ENCODE data around the gene SLC26A3. TPM values are rescaled to one million over a fixed set of nuclear protein-coding genes. Genes with fewer than 3 reads are reported as not detected.

SLC26A3 gene
- total and polyA plus RNA-seq, 12 donors = 0.03 to 0.50 (median 0.43) TPM; not detected in 8

DNA sequence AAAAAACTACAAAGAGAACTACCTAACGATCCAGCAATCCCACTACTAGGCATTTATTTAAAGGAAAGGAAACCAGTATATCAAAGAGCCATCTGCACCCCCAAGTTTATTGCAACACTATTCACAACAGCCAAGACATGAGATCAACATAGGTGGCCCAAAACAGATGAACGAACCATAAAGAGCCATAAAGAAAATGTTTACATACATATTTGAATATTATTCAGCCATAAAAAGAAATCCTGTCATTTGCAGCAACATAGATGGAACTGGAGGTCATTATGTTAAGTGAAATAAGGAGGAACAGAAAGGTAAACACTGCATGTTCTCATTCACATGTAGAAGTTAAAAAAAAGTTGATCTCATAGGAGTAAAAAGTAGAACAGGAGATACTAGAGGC lies 15.6 kb upstream of the SLC26A3 start:
- H3K4me3 ChIP-seq = no peak overlapping the region
- no peaks in the 10 kb centered on the region for H3K36me3 ChIP-seq (replicated peaks in 1 of 2)
- WGBS, 4 donors = 52 to 68% (median 63%) methylated on average over 2 of the region's 2 CpGs
- peaks cover 6% of the 10 kb centered on the region for H3K27me3 ChIP-seq
- H3K9me3 ChIP-seq (replicated peaks in 1 of 3) = no peaks in the 10 kb centered on the region
- no peak overlapping the region for H3K27ac ChIP-seq
- H3K4me1 ChIP-seq (replicated peaks in 1 of 2) = no peaks in the 10 kb centered on the region
- intact Hi-C loops (cut with DNase I) = no loop called here
- TF ChIP-seq, protein P1, sequence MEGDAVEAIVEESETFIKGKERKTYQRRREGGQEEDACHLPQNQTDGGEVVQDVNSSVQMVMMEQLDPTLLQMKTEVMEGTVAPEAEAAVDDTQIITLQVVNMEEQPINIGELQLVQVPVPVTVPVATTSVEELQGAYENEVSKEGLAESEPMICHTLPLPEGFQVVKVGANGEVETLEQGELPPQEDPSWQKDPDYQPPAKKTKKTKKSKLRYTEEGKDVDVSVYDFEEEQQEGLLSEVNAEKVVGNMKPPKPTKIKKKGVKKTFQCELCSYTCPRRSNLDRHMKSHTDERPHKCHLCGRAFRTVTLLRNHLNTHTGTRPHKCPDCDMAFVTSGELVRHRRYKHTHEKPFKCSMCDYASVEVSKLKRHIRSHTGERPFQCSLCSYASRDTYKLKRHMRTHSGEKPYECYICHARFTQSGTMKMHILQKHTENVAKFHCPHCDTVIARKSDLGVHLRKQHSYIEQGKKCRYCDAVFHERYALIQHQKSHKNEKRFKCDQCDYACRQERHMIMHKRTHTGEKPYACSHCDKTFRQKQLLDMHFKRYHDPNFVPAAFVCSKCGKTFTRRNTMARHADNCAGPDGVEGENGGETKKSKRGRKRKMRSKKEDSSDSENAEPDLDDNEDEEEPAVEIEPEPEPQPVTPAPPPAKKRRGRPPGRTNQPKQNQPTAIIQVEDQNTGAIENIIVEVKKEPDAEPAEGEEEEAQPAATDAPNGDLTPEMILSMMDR (IDR thresholded peaks at IDR 0.05) = no peak
- no peak for TF ChIP-seq POLR2A (IDR thresholded peaks at IDR 0.05)
- no peak for DNase-seq

DNA sequence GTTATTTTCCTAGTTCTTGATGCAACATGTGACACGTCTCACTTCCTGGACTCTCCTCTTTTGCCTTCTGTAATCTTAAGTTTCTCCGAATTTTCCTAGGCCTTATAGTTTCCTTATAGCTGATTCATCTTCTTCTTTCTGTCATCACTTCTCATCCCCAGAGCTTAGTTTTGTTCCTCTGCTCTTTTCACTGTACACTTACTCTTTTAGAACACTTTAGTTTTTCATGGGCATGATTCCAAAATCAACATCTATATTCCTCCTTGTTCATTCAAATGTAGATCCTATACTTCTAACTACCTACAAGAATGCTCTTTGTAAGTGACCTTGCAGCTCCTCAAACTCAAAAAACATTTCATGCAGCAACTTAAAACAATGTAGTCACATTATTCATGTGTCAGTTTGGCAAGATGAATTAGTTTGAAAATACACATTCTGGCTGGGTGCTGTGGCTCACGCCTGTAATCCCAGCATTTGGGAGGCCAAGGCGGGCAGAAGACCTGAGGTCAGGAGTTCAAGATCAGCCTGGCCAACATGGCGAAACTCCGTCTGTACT lies 13.1 kb upstream of the SLC26A3 start:
- 62 to 75% (median 68%) methylated on average over 6 of the region's 6 CpGs for WGBS, 4 donors

DNA sequence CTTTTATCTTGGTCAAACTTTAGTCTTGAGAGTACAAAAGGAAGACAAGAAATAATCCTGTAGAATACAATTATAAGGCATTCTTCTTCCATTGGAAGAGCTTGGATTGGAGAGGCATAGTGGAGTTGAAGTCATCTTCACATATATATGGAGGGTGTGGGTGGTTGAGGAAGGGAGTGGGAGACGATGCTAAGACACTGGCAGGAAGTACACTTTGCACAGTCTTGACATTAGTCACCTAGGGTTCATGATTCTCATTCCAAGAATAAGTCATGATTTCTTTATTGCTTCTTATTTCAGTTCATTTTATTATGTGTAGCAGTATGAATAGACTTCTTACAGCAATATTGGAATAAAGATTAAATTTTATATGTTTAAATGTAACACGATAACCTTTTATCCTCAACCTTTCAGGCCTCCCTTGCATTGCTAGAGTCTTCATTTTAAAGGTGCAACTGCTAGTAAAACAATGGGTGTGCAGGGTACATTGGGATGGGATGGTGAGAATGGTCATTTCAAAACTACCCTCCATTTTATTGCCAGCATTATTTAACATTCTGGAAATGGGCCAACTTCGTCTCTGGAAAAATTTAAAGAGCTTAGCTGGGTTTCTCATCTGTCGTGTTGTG lies 12.3 kb upstream of the SLC26A3 start:
- Histone ChIP-seq H3K4me3 (no peak overlapping the region), H3K27me3 (peaks cover 6% of the 10 kb centered on the region), H3K36me3 (replicated peaks in 1 of 2) (no peaks in the 10 kb centered on the region), H3K9me3 (replicated peaks in 1 of 3) (peaks cover 0 to 7% (median 0%) of the 10 kb centered on the region in 3 donors), H3K27ac (no peak overlapping the region), H3K4me1 (replicated peaks in 1 of 2) (no peaks in the 10 kb centered on the region)
- WGBS, 4 donors = 62 to 71% (median 66%) methylated on average over 4 of the region's 4 CpGs
- DNase-seq = no peak
- intact Hi-C loops (cut with DNase I) = no loop called here
- TF ChIP-seq POLR2A (IDR thresholded peaks at IDR 0.05) = no peak
- TF ChIP-seq, protein P1 (IDR thresholded peaks at IDR 0.05) = no peak

More for the DNA sequence above, 13.1 kb upstream of the SLC26A3 start:
- no peak for DNase-seq
- no peak for TF ChIP-seq POLR2A (IDR thresholded peaks at IDR 0.05)
- TF ChIP-seq, protein P1 (IDR thresholded peaks at IDR 0.05) = no peak
- Histone ChIP-seq H3K4me3 (no peak overlapping the region), H3K27ac (no peak overlapping the region), H3K27me3 (peaks cover 6% of the 10 kb centered on the region), H3K4me1 (replicated peaks in 1 of 2) (no peaks in the 10 kb centered on the region), H3K36me3 (replicated peaks in 1 of 2) (no peaks in the 10 kb centered on the region), H3K9me3 (replicated peaks in 1 of 3) (peaks cover 0 to 7% (median 0%) of the 10 kb centered on the region in 3 donors)
- intact Hi-C loops (cut with DNase I) = no loop called here

DNA sequence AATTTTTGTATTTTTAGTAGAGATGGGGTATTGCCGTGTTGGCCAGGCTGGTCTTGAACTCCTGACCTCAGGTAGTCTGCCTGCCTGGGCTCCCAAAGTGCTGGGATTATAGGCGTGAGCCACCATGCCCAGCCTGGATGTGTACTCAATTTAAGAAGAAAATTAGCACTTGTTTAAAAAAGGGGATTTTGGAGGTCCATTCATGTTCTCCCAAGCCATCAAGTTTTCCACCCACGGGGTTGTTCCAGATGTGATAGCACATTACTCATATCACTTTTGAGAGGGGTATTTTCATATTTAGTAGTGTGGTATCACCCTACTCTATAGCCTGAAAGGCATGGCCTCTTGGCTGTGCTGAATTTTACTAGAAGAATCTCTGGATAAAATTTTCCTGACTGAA lies 10.5 kb upstream of the SLC26A3 start:
- no peak overlapping the region for H3K27ac ChIP-seq

More for the DNA sequence above, 10.5 kb upstream of the SLC26A3 start:
- no peaks in the 10 kb centered on the region for H3K27me3 ChIP-seq
- DNase-seq = no peak
- H3K4me3 ChIP-seq = no peak overlapping the region
- H3K4me1 ChIP-seq (replicated peaks in 1 of 2) = no peaks in the 10 kb centered on the region
- no peaks in the 10 kb centered on the region for H3K36me3 ChIP-seq (replicated peaks in 1 of 2)
- 54 to 84% (median 71%) methylated on average over 3 of the region's 3 CpGs for WGBS, 4 donors
- H3K9me3 ChIP-seq (replicated peaks in 1 of 3) = peaks cover 0 to 7% (median 0%) of the 10 kb centered on the region in 3 donors
- intact Hi-C loops (cut with DNase I) = no loop called here
- no peak for TF ChIP-seq POLR2A (IDR thresholded peaks at IDR 0.05)
- TF ChIP-seq, protein P1 (IDR thresholded peaks at IDR 0.05) = no peak

Measured in adrenal gland (tissue), 12 donors.